AG04450 (cell line): Measurements from ENCODE around the gene SYDE1. TPM values are rescaled to one million over a fixed set of nuclear protein-coding genes. Genes with fewer than 3 reads are reported as not detected.

Experiments
- CTCF ChIA-PET: fragments of 300-600, 350-600 bp; formaldehyde crosslinking; extraction: SDS; loops from one replicate; lab custom pipeline; 2022; ENCODE audit warnings: antibody characterized with exemption, inconsistent platforms; lab: Charles Lee
- POLR2A ChIA-PET: fragments of 350-600 bp; formaldehyde crosslinking; extraction: SDS; loops from one replicate; lab custom pipeline; 2021; ENCODE audit warnings: antibody characterized with exemption, inconsistent platforms; lab: Yijun Ruan, JAX
- DNase-seq: peaks from one replicate; pipeline ENCODE4 v3.0.0-alpha.2; 2011; ENCODE audit warnings: low read depth, low spot score
- H3K27ac ChIP-seq: one replicate; pipeline ENCODE4 v1.5.1; 2012; ENCODE audit warnings: low read depth, low read length, control low read depth
- H3K27me3 ChIP-seq: one replicate; pipeline ENCODE4 v1.6.0; 2012; ENCODE audit warnings: low read length; ENCODE audit not compliant: control insufficient read depth, insufficient read depth
- H3K4me3 ChIP-seq: 2 replicates; pipeline ENCODE4 v1.5.1; 2011; ENCODE audit warnings: mild to moderate bottlenecking, low read depth, low read length, control low read depth
- H3K9me3 ChIP-seq: 2 replicates; pipeline ENCODE4 v1.5.1; 2012; ENCODE audit warnings: low read length; ENCODE audit not compliant: control insufficient read depth, insufficient read depth
- polyA plus RNA-seq: library from polyadenylated mRNA; depleted of rRNA; stranded (reverse); fragments of >200 nt; gene quantifications from 2 replicates; pipeline ENCODE4 v1.2.3, GENCODE V29; 2011
- TF ChIP-seq, protein P1 (sequence below): IDR thresholded peaks from 2 replicates; pipeline ENCODE4 v1.5.1; 2011; ENCODE audit warnings: low read depth, low read length, control low read depth, inconsistent platforms

The SYDE1 gene
- polyA plus RNA-seq, 1 experiment, result 30.3 TPM

DNA sequence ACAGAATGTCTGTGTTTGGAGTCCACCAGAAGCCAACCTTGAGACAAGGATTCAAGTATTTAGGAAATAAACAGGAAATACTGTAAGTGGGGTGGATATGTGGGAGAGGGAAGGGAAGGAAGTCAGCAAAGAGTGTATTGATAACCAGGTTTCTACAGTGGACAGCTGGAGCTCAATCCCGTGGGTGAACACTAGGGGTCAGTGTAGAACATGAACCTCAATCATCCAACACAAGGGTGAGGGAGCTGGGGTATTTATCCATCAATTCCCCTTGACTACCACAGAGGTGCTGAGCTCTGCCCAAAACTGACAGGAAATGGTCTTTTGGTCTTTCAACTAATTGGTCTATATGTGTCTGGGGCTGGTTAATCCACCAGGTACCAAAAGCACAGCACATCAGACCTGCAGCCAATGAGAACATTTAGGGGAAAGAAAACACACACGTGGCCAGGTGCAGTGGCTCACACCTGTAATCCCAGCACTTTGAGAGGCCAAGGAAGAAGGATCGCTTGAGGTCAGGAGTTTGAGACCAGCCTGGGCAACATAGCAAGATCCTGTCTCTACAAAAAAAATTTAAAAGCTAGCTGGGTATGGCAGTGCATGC is 5.6 kb upstream of the SYDE1 start:
- peaks cover 5% of the 10 kb centered on the region for H3K27me3 ChIP-seq
- H3K4me3 ChIP-seq, result no peak overlapping the region
- CTCF ChIA-PET, result interaction anchor here (0.5 to 3.2 kb wide), 23 partner anchors 9 to 1112 kb away, joined by 3 to 24 read pairs (median 4); partner anchors contain the start of gene AKAP8L
- no peak for DNase-seq
- H3K9me3 ChIP-seq, result peaks cover 26% of the 10 kb centered on the region
- no peak overlapping the region for H3K27ac ChIP-seq
- TF ChIP-seq, protein P1, sequence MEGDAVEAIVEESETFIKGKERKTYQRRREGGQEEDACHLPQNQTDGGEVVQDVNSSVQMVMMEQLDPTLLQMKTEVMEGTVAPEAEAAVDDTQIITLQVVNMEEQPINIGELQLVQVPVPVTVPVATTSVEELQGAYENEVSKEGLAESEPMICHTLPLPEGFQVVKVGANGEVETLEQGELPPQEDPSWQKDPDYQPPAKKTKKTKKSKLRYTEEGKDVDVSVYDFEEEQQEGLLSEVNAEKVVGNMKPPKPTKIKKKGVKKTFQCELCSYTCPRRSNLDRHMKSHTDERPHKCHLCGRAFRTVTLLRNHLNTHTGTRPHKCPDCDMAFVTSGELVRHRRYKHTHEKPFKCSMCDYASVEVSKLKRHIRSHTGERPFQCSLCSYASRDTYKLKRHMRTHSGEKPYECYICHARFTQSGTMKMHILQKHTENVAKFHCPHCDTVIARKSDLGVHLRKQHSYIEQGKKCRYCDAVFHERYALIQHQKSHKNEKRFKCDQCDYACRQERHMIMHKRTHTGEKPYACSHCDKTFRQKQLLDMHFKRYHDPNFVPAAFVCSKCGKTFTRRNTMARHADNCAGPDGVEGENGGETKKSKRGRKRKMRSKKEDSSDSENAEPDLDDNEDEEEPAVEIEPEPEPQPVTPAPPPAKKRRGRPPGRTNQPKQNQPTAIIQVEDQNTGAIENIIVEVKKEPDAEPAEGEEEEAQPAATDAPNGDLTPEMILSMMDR, result peak; percentile 67
- POLR2A ChIA-PET, result interaction anchor here (0.5 to 1.0 kb wide), 2 partner anchors 24 to 259 kb away, joined by 3 to 6 read pairs; a partner anchor contains a TSS

- H3K27ac ChIP-seq, result no peak overlapping the region
- peaks cover 26% of the 10 kb centered on the region for H3K9me3 ChIP-seq
- H3K27me3 ChIP-seq, result peaks cover 5% of the 10 kb centered on the region
- no peak overlapping the region for H3K4me3 ChIP-seq
- POLR2A ChIA-PET, result no interaction called here
- no peak for DNase-seq
- CTCF ChIA-PET, result no interaction called here
- TF ChIP-seq, protein P1, result no peak
Observed at GRCh38 chr19:15104003-15104402, 3.2 kb upstream of the SYDE1 start.

DNA sequence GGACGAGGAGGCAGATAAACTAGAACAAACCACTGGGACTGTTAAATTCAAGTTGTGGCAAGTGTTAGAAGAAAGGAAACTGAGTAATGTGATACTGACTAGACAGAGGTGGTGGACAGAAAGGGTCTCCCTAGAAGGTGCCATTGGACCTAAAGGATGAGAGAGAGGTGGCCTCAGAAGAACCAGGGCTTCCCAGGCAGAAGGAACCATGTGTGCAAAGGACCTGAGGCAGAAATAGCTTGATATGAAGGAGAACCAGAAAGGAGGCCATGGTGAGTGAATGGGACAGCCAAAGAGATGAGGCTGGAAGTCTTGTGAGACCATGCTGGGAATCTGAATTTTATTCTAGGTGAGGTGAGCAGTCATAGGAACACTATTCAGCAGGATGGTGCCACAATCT is 2.8 kb upstream of the SYDE1 start:
- CTCF ChIA-PET, result no interaction called here
- no peak overlapping the region for H3K4me3 ChIP-seq
- peaks cover 26% of the 10 kb centered on the region for H3K9me3 ChIP-seq
- TF ChIP-seq, protein P1, result no peak
- POLR2A ChIA-PET, result no interaction called here
- peaks cover 5% of the 10 kb centered on the region for H3K27me3 ChIP-seq
- no peak for DNase-seq
- no peak overlapping the region for H3K27ac ChIP-seq

GRCh38 chr19:15105044-15105443 is 2.2 kb upstream of the SYDE1 start:
- no peak overlapping the region for H3K4me3 ChIP-seq
- peaks cover 26% of the 10 kb centered on the region for H3K9me3 ChIP-seq
- CTCF ChIA-PET, result interaction anchor here (0.6 to 0.7 kb wide), 2 partner anchors 13 to 306 kb away, joined by 3 to 6 read pairs; no protein-coding TSS in a partner anchor
- TF ChIP-seq, protein P1, result no peak
- POLR2A ChIA-PET, result no interaction called here
- DNase-seq, result no peak
- peaks cover 1% of the 10 kb centered on the region for H3K27me3 ChIP-seq
- H3K27ac ChIP-seq, result no peak overlapping the region

GRCh38 chr19:15108145-15108844 is 1.1 kb downstream of the SYDE1 start:
- H3K4me3 ChIP-seq, result peak overlapping the region; percentile 78
- CTCF ChIA-PET, result interaction anchor here (0.6 kb wide), 1 partner anchor 59 kb away, joined by 5 read pairs; no protein-coding TSS in a partner anchor
- H3K27ac ChIP-seq, result peak overlapping the region; percentile 57
- no peaks in the 10 kb centered on the region for H3K27me3 ChIP-seq
- no peak for DNase-seq
- H3K9me3 ChIP-seq, result peaks cover 20% of the 10 kb centered on the region
- TF ChIP-seq, protein P1, result no peak
- POLR2A ChIA-PET, result interaction anchor here (0.5 to 1.2 kb wide), 2 partner anchors 13 to 17 kb away, joined by 5 to 6 read pairs; a partner anchor contains a TSS
